GM12878 (cell line): ENCODE measurements around the gene LETM1. TPM values are rescaled to one million over a fixed set of nuclear protein-coding genes. Genes with fewer than 3 reads are reported as not detected.

ENCODE experiments used
- ATAC-seq: fragments of 200-7000 bp; cut with Tn5 transposase; 3 replicates; pipeline ENCODE4 v1.9.1; 2020; ENCODE audit warnings: mild to moderate bottlenecking, moderate library complexity
- BruUV-seq: library from RNA; stranded (reverse); fragments of 400-500 nt; replicated peaks from 2 replicates; lab custom pipeline; 2021; lab: Mats Ljungman, UMichigan
- CTCF ChIA-PET: fragments of 300-600 bp; sonication (Branson Sonifier 250); formaldehyde crosslinking; extraction: SDS; loops from one replicate; lab custom pipeline; 2021; ENCODE audit warnings: inconsistent platforms; lab: Yijun Ruan, JAX
- POLR2A ChIA-PET: fragments of 350-600 bp; formaldehyde crosslinking; extraction: SDS; loops from one replicate; lab custom pipeline; 2021; ENCODE audit warnings: inconsistent platforms; lab: Charles Lee
- RAD21 ChIA-PET: fragments of 300-600 bp; sonication (Branson Sonifier 250); formaldehyde crosslinking; loops from one replicate; lab custom pipeline; 2023; ENCODE audit warnings: antibody characterized with exemption; ENCODE audit not compliant: unreplicated experiment; lab: Charles Lee
- SMC1A ChIA-PET: fragments of 300-600 bp; sonication (Branson Sonifier 250); formaldehyde crosslinking; loops from one replicate; lab custom pipeline; 2023; ENCODE audit not compliant: unreplicated experiment, uncharacterized antibody; lab: Charles Lee
- DNase-seq: peaks from one replicate; pipeline ENCODE4 v3.0.0-alpha.2; 2011; ENCODE audit warnings: low read depth, low spot score
- FAIRE-seq: peaks from 3 replicates; lab custom pipeline; 2011; peaks lifted over from hg19 to GRCh38; lab: Jason Lieb, UNC
- H2AFZ ChIP-seq: 2 replicates; pipeline ENCODE4 v1.6.0; 2011; ENCODE audit warnings: low read depth, low read length, control low read depth; ENCODE audit not compliant: control insufficient read depth
- H3K27ac ChIP-seq: 2 replicates; pipeline ENCODE4 v1.5.1; 2011; ENCODE audit warnings: control low read depth; ENCODE audit not compliant: control insufficient read depth, insufficient read depth
- H3K27me3 ChIP-seq, 2 experiments: replicated peaks in 1 of 2; 2 replicates each; pipeline versions ENCODE4 v1.6.0 to v1.6.1; 2011; ENCODE audit warnings: low read length in 1 of 2; ENCODE audit not compliant: control insufficient read depth in 2 of 2, insufficient read depth in 2 of 2
- H3K36me3 ChIP-seq, 2 experiments: 2 replicates each; pipeline ENCODE4 v1.5.1; 2011; ENCODE audit warnings: low read length in 1 of 2; ENCODE audit not compliant: control insufficient read depth in 2 of 2, insufficient read depth in 2 of 2
- H3K4me1 ChIP-seq: 2 replicates; pipeline ENCODE4 v1.6.1; 2011; ENCODE audit warnings: mild to moderate bottlenecking, low read length, moderate library complexity, mixed read lengths; ENCODE audit not compliant: control insufficient read depth, insufficient read depth
- H3K4me2 ChIP-seq: 2 replicates; pipeline ENCODE4 v1.6.0; 2011; ENCODE audit warnings: control low read depth; ENCODE audit not compliant: control insufficient read depth, insufficient read depth
- H3K4me3 ChIP-seq: fragments of 200-600 bp; sonication (generic); 2 replicates; pipeline ENCODE4 v1.5.1; 2016
- H3K79me2 ChIP-seq: 2 replicates; pipeline ENCODE4 v1.6.0; 2011; ENCODE audit warnings: low read length; ENCODE audit not compliant: control insufficient read depth, insufficient read depth
- H3K9ac ChIP-seq: 2 replicates; pipeline ENCODE4 v1.8.0; 2011; ENCODE audit warnings: low read length, control low read depth, mixed read lengths; ENCODE audit not compliant: control insufficient read depth, insufficient read depth
- H3K9me3 ChIP-seq: replicated peaks from 3 replicates; pipeline ENCODE4 v1.5.1; 2011; ENCODE audit warnings: mild to moderate bottlenecking, low read length; ENCODE audit not compliant: control insufficient read depth, insufficient read depth
- H4K20me1 ChIP-seq: 2 replicates; pipeline ENCODE4 v1.6.0; 2011; ENCODE audit not compliant: control insufficient read depth, insufficient read depth
- BACH1 ChIP-seq: fragments of 450-650 bp; IDR thresholded peaks from 2 replicates; pipeline ENCODE4 v1.6.1; 2017; ENCODE audit warnings: mild to moderate bottlenecking, borderline replicate concordance
- CHD1 ChIP-seq: IDR thresholded peaks from 2 replicates; pipeline ENCODE4 v1.6.1; 2012; ENCODE audit warnings: low read depth, low read length, improper control_type of control experiment
- CTCF ChIP-seq, 3 experiments: IDR thresholded peaks in 2 of 3; conservative IDR thresholded peaks in 1 of 3; 2 replicates each; pipeline ENCODE4 v1.5.1; 2011; ENCODE audit warnings: low read depth in 3 of 3, low read length in 3 of 3, mild to moderate bottlenecking in 3 of 3, control low read depth in 2 of 3, moderate library complexity in 2 of 3, inconsistent platforms in 1 of 3, mixed read lengths in 1 of 3; ENCODE audit not compliant: control insufficient read depth in 2 of 3, insufficient read depth in 1 of 3; ENCODE audit errors: extremely low read depth in 1 of 3
- HCFC1 ChIP-seq: fragments of 150-350 bp; IDR thresholded peaks from 2 replicates; pipeline ENCODE4 v1.6.1; 2014; ENCODE audit warnings: low read length
- NR2C1 ChIP-seq: fragments of 450-650 bp; IDR thresholded peaks from 2 replicates; pipeline ENCODE4 v1.6.1; 2017; ENCODE audit warnings: antibody characterized with exemption, mild to moderate bottlenecking, moderate library complexity
- POU2F2 ChIP-seq: IDR thresholded peaks from 3 replicates; pipeline ENCODE4 v1.6.1; 2011; ENCODE audit warnings: low read depth, mild to moderate bottlenecking, low read length, borderline replicate concordance
- SKIL ChIP-seq: fragments of 450-650 bp; IDR thresholded peaks from 2 replicates; pipeline ENCODE4 v1.6.1; 2017; ENCODE audit warnings: mild to moderate bottlenecking, low read depth, inconsistent platforms; ENCODE audit not compliant: poor library complexity, severe bottlenecking
- SP1 ChIP-seq: IDR thresholded peaks from one replicate; pipeline ENCODE4 v1.6.1; 2011; ENCODE audit warnings: low read depth, low read length
- ZBTB40 ChIP-seq: fragments of 450-650 bp; IDR thresholded peaks from 2 replicates; pipeline ENCODE4 v1.6.1; 2016; ENCODE audit warnings: mild to moderate bottlenecking, moderate library complexity, borderline replicate concordance
- WGBS: methylation state at CpG from one replicate; pipeline ENCODE4 v1.1.6; 2016; ENCODE audit warnings: low lambda C conversion rate; ENCODE audit not compliant: insufficient replicate concordance, insufficient coverage; ENCODE audit errors: missing lambda C conversion rate; 5-methylcytosine and 5-hydroxymethylcytosine counted together
- in situ Hi-C: fragments of 300-500 bp; cut with MboI; formaldehyde crosslinking; loops from 9 replicates; pipeline ENCODE4 v1.14.3; 2018; ENCODE audit warnings: mixed read lengths
- intact Hi-C: fragments of 100-400 bp; cut with micrococcal nuclease; formaldehyde crosslinking; loops from one replicate; pipeline ENCODE4 v1.14.2; 2022; ENCODE audit not compliant: unreplicated experiment
- polyA plus RNA-seq, 11 experiments: library from polyadenylated mRNA; depleted of rRNA in 4 of 11; unstranded in 6 of 11; stranded (reverse) in 5 of 11; fragments of >200 nt; fragmentation: Nextera tagmentation in 4 of 11; fragmentation: Illumina TruSeq in 1 of 11; extraction: Ambion mirVana in 4 of 11; extraction: Trizol in 1 of 11; gene quantifications; 1 replicate in 1 of 11; 2 replicates in 10 of 11; pipeline versions ENCODE4 v1.2.1 to v1.2.3, GENCODE V29; 2011 to 2016; ENCODE audit warnings: inconsistent platforms in 2 of 11, missing spikeins in 2 of 11, low read depth in 1 of 11
- total RNA-seq, 4 experiments: library from RNA; depleted of rRNA in 3 of 4; stranded (reverse); fragments of >200 nt in 3 of 4; fragmentation: Illumina TruSeq in 1 of 4; extraction: Trizol in 1 of 4; gene quantifications; 2 replicates each; pipeline versions ENCODE4 v1.2.1 to v1.2.3, GENCODE V29; 2013 to 2021

The LETM1 gene
- total and polyA plus RNA-seq, 10 of the 15 experiments (the other 5 are each of a cell fraction or from before 2014, with no cell fraction given) = 2.6 to 65.2 (median 30.2) TPM

- no peaks in the 10 kb centered on the region for H3K4me1 ChIP-seq
- ChIA-PET POLR2A (no interaction called here), CTCF (interaction anchor here (0.6 to 2.8 kb wide), 5 partner anchors 61 to 1117 kb away, joined by 3 to 24 read pairs (median 4); no protein-coding TSS in a partner anchor), SMC1A (interaction anchor here (0.9 to 1.7 kb wide), 2 partner anchors 68 to 84 kb away, joined by 3 to 5 read pairs; no protein-coding TSS in a partner anchor), RAD21 (no interaction called here)
- H3K9me3 ChIP-seq = no peaks in the 10 kb centered on the region
- no peaks in the 10 kb centered on the region for H3K27me3 ChIP-seq
- H3K27ac ChIP-seq = no peak overlapping the region
- no peak for ATAC-seq
- intact Hi-C loops = no loop called here
- H3K36me3 ChIP-seq = peaks cover 15 to 25% of the 10 kb centered on the region in 2 experiments; a peak in 3 of 4 replicates
- no peak overlapping the region for H3K4me3 ChIP-seq
- DNase-seq = no peak
- no TSS peak for BruUV-seq
- in situ Hi-C loops = loop anchor here (5.0 kb wide), 1 partner anchor 73 kb away; no protein-coding TSS in a partner anchor
- no peak overlapping the region for H3K9ac ChIP-seq
- no peaks in the 10 kb centered on the region for H3K79me2 ChIP-seq
- WGBS = 92% methylated on average over 33 of the region's 34 CpGs
- no peak overlapping the region for H2AFZ ChIP-seq
- no peaks in the 10 kb centered on the region for H4K20me1 ChIP-seq
- FAIRE-seq = no peak
- no peak overlapping the region for H3K4me2 ChIP-seq
- TF ChIP-seq BACH1 (no peak), SKIL (no peak), NR2C1 (no peak), CHD1 (no peak), CTCF (IDR thresholded peaks at IDR 0.05 in 2 of 3, conservative IDR thresholded peaks at IDR 0.05 in 1 of 3; ENCODE audit: control insufficient read depth in 2 of 3, extremely low read depth in 1 of 3, insufficient read depth in 1 of 3, low read depth in 3 of 3, low read length in 3 of 3) (no peak), HCFC1 (no peak), SP1 (no peak), ZBTB40 (no peak), POU2F2 (no peak)
These were observed 40.6 kb downstream of the LETM1 start for GRCh38 chr4:1815096-1815996.
